ENCODE results near the gene CYP17A1. TPM values are rescaled to one million over a fixed set of nuclear protein-coding genes. Genes with fewer than 3 reads are reported as not detected.

CYP17A1 gene
- total RNA-seq, 1 experiment from 2014 or later = 2.1 TPM

- Mint-ChIP-seq H3K27me3 (ENCODE audit: low read depth) (peaks cover 12% of the 10 kb centered on the region), H3K9me3 (no peaks in the 10 kb centered on the region), H3K36me3 (no peaks in the 10 kb centered on the region), H3K4me1 (peaks cover 16% of the 10 kb centered on the region), H3K27ac (peak overlapping the region; percentile 58; the same call in 1 of the 2 replicates), H3K4me3 (no peak overlapping the region)
- ChIA-PET CTCF (interaction anchor here (1.2 kb wide), 1 partner anchor 35 kb away, joined by 3 read pairs; the partner anchor contains the start of gene CYP17A1), POLR2A (no interaction called here)
- no peak for TF ChIP-seq ATF3 (CRISPR knock-in tag; conservative IDR thresholded peaks at IDR 0.05)
- TF ChIP-seq TCF7 (CRISPR knock-in tag; IDR thresholded peaks at IDR 0.05; ENCODE audit: low read depth) = no peak
- no peak for DNase-seq (ENCODE audit: low spot score)
- no peak for ATAC-seq
These were observed 35.0 kb upstream of the CYP17A1 start for GRCh38 chr10:102872163-102872562.

GRCh38 chr10:102870221-102870620 is 33.0 kb upstream of the CYP17A1 start:
- Mint-ChIP-seq H3K4me1 (peaks cover 16% of the 10 kb centered on the region), H3K9me3 (no peaks in the 10 kb centered on the region), H3K4me3 (peak overlapping the region; percentile 96), H3K27me3 (ENCODE audit: low read depth) (peaks cover 12% of the 10 kb centered on the region), H3K27ac (0 out of 2 replicates have a peak overlapping the region, but pooled peaks have one; percentile 19), H3K36me3 (no peaks in the 10 kb centered on the region)
- TF ChIP-seq ELF4 (CRISPR knock-in tag; IDR thresholded peaks at IDR 0.05; ENCODE audit: low read depth) = no peak
- no peak for TF ChIP-seq NFYB (CRISPR knock-in tag; conservative IDR thresholded peaks at IDR 0.05; ENCODE audit: low read depth)
- TF ChIP-seq ATF3 (CRISPR knock-in tag; conservative IDR thresholded peaks at IDR 0.05) = no peak
- no peak for TF ChIP-seq NFE2L1 (CRISPR knock-in tag; IDR thresholded peaks at IDR 0.05)
- TF ChIP-seq JUN (CRISPR knock-in tag; IDR thresholded peaks at IDR 0.05) = no peak
- TF ChIP-seq ZBTB21 (CRISPR knock-in tag; IDR thresholded peaks at IDR 0.05; ENCODE audit: borderline replicate concordance) = no peak
- CTCF ChIA-PET = interaction anchor here (0.8 to 2.0 kb wide), 7 partner anchors 31 to 860 kb away, joined by 3 to 12 read pairs (median 4); partner anchors contain the start of genes ARL3 and CNNM2
- DNase-seq (ENCODE audit: low spot score) = no peak
- POLR2A ChIA-PET = interaction anchor here (1.8 kb wide), 1 partner anchor 16 kb away, joined by 8 read pairs; the partner anchor contains the start of gene BORCS7
- ATAC-seq = no peak

GRCh38 chr10:102869258-102870198 is 32.3 kb upstream of the CYP17A1 start, which contains the start of gene AS3MT:
AS3MT (plus strand) TSS chr10:102869470; CDS start chr10:102869593, 123 bp downstream.
- Mint-ChIP-seq H3K9me3 (no peaks in the 10 kb centered on the region), H3K4me1 (peaks cover 16% of the 10 kb centered on the region), H3K27me3 (ENCODE audit: low read depth) (peaks cover 12% of the 10 kb centered on the region), H3K36me3 (no peaks in the 10 kb centered on the region), H3K27ac (peak within 1 kb of the TSS; percentile 84; the same call in 1 of the 2 replicates), H3K4me3 (peak within 1 kb of the TSS; percentile 96)
- ChIA-PET POLR2A (interaction anchor here (0.6 to 1.8 kb wide), 5 partner anchors 9 to 86 kb away, joined by 3 to 8 read pairs (median 4); partner anchors contain the start of genes BORCS7 and CNNM2), CTCF (interaction anchor here (0.5 to 2.0 kb wide), 12 partner anchors 23 to 859 kb away, joined by 3 to 12 read pairs (median 3); partner anchors contain the start of genes ARL3 and CNNM2)
- 0 out of 2 replicates have a peak, but pooled peaks have one; percentile 27 for TF ChIP-seq PREB (CRISPR knock-in tag; IDR thresholded peaks at IDR 0.05; ENCODE audit: borderline replicate concordance)
- peak; percentile 45; the same call in 1 of the 2 replicates for TF ChIP-seq MAX (CRISPR knock-in tag; IDR thresholded peaks at IDR 0.05)
- TF ChIP-seq ZNF219 (CRISPR knock-in tag; IDR thresholded peaks at IDR 0.05; ENCODE audit: borderline replicate concordance) = 0 out of 2 replicates have a peak, but pooled peaks have one; percentile 51
- no peak for TF ChIP-seq E2F1 (CRISPR knock-in tag; IDR thresholded peaks at IDR 0.05)
- TF ChIP-seq ESRRA (CRISPR knock-in tag; IDR thresholded peaks at IDR 0.05; ENCODE audit: borderline replicate concordance) = no peak
- 0 out of 2 replicates have a peak, but pooled peaks have one; percentile 25 for TF ChIP-seq ZNF138 (CRISPR knock-in tag; conservative IDR thresholded peaks at IDR 0.05)
- TF ChIP-seq SP1 (CRISPR knock-in tag; conservative IDR thresholded peaks at IDR 0.05) = peak; percentile 69; the same call in 1 of the 2 replicates
- TF ChIP-seq TEAD1 (CRISPR knock-in tag; IDR thresholded peaks at IDR 0.05) = peak; percentile 58; the same call in 1 of the 2 replicates
- DNase-seq (ENCODE audit: low spot score) (peak; percentile 84), ATAC-seq (peak; percentile 97)
